BE2C (cell line): Measurements from ENCODE around the gene SOWAHB.

Source experiments
- DNase-seq: peaks from one replicate; pipeline ENCODE4 v3.0.0-alpha.2; 2020
- H3K27me3 ChIP-seq: fragments of 250-450 bp; sonication (Bioruptor Pico); 2 replicates; pipeline ENCODE4 v1.5.1; 2020; ENCODE audit warnings: mild to moderate bottlenecking
- H3K36me3 ChIP-seq: fragments of 250-450 bp; sonication (Bioruptor Pico); 2 replicates; pipeline ENCODE4 v1.5.1; 2020; ENCODE audit warnings: mild to moderate bottlenecking
- H3K4me1 ChIP-seq: fragments of 250-450 bp; sonication (Bioruptor Pico); 2 replicates; pipeline ENCODE4 v1.5.1; 2020
- H3K4me3 ChIP-seq: 2 replicates; pipeline ENCODE4 v1.5.1; 2011; ENCODE audit warnings: low read depth, low read length
- H3K9me3 ChIP-seq: fragments of 250-450 bp; sonication (Bioruptor Pico); 2 replicates; pipeline ENCODE4 v1.5.1; 2020
- CTCF ChIP-seq: IDR thresholded peaks from 2 replicates; pipeline ENCODE4 v1.5.1; 2012; ENCODE audit warnings: mild to moderate bottlenecking, low read depth, low read length

SOWAHB gene

DNA sequence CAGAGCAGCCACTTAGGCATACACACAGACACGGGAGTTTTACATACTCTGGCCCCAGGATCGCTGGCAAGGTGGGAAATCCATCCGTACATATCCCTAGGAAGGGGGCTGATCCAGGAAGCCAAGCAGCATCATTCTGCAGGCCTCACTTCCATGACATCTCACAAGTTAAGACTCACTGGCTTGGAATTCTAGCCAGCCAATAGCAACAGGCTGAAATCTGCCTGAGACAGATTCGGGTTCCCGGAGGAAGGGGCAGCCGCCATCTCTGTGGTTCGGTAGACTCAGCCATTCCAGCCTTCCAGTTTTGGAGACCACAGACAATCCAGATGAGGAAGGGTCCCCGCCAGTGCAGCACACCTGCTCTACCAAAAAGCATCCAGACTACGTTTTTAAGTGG lies 31.3 kb downstream of the SOWAHB start:
- Histone ChIP-seq H3K9me3 (no peaks in the 10 kb centered on the region), H3K36me3 (no peaks in the 10 kb centered on the region), H3K4me3 (no peak overlapping the region), H3K4me1 (no peaks in the 10 kb centered on the region), H3K27me3 (peaks cover 7% of the 10 kb centered on the region)
- no peak for DNase-seq
- no peak for TF ChIP-seq CTCF

DNA sequence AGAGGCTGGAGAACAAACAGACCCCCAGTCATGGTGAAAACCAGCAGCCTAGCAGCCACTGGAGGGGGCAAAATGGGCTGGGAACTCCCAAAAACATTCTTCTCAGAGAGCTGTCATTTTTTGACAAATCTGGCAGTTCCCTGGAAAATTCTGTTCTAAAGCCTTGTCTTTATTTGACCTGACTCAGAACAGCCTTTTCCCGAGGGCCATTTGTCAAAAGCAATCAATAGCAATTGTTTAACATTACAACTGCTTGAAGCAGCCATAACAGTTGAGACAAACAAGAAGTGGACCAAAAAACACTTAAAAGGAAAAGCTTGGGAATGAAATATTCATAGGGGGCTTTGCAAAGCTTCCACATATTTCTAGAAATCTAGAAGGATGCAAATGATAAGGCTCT lies 39.6 kb downstream of the SOWAHB start:
- Histone ChIP-seq H3K4me3 (no peak overlapping the region), H3K9me3 (no peaks in the 10 kb centered on the region), H3K4me1 (no peaks in the 10 kb centered on the region), H3K27me3 (no peaks in the 10 kb centered on the region; the same call in 1 of the 2 replicates), H3K36me3 (no peaks in the 10 kb centered on the region)
- no peak for TF ChIP-seq CTCF
- no peak for DNase-seq

DNA sequence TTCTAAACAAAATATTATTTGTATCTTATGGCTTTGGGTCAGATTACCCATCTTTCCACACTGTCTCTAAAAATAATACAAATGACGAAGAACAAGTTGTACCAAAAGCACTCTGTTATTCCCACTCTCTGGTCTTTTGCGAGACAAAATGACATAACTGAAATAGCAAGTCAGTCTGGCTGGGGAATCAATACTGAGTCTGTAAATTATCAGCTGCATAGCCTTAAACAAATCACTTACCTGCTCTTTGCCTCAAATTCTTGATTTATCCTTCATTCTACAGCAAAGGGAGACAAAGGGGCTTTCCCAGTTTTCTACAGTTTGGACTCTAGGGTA lies 40.9 kb downstream of the SOWAHB start:
- no peak overlapping the region for H3K4me3 ChIP-seq
- H3K4me1 ChIP-seq, result no peaks in the 10 kb centered on the region
- H3K9me3 ChIP-seq, result no peaks in the 10 kb centered on the region
- no peaks in the 10 kb centered on the region; the same call in 1 of the 2 replicates for H3K27me3 ChIP-seq
- no peak for TF ChIP-seq CTCF
- DNase-seq, result no peak
- H3K36me3 ChIP-seq, result no peaks in the 10 kb centered on the region

- TF ChIP-seq CTCF, result no peak
- no peak for DNase-seq
- Histone ChIP-seq H3K4me1 (no peaks in the 10 kb centered on the region), H3K9me3 (no peaks in the 10 kb centered on the region), H3K27me3 (no peaks in the 10 kb centered on the region; the same call in 1 of the 2 replicates), H3K4me3 (no peak overlapping the region), H3K36me3 (no peaks in the 10 kb centered on the region)
These were observed 41.5 kb downstream of the SOWAHB start for GRCh38 chr4:76856243-76857073.

- DNase-seq, result no peak
These were observed 43.1 kb downstream of the SOWAHB start for GRCh38 chr4:76854858-76855257.

More at GRCh38 chr4:76854858-76855257, 43.1 kb downstream of the SOWAHB start:
- Histone ChIP-seq H3K9me3 (no peaks in the 10 kb centered on the region), H3K4me1 (no peaks in the 10 kb centered on the region), H3K27me3 (no peaks in the 10 kb centered on the region; the same call in 1 of the 2 replicates), H3K4me3 (no peak overlapping the region), H3K36me3 (no peaks in the 10 kb centered on the region)
- no peak for TF ChIP-seq CTCF
